Measurements from ENCODE around the gene TNNT2.

TNNT2 gene

GRCh38 chr1:201414051-201414738 is 36.7 kb upstream of the TNNT2 start:
- Histone ChIP-seq H3K36me3 (ENCODE audit: control insufficient read depth, insufficient read depth, low read length) (no peaks in the 10 kb centered on the region), H3K9ac (ENCODE audit: low read length) (no peak overlapping the region), H3K27me3 (ENCODE audit: control insufficient read depth, insufficient read depth, low read length) (no peaks in the 10 kb centered on the region), H3K4me1 (ENCODE audit: control insufficient read depth, insufficient read depth, low read length) (peaks cover 8% of the 10 kb centered on the region), H3K9me3 (ENCODE audit: control insufficient read depth, low read length) (no peaks in the 10 kb centered on the region), H3K4me3 (ENCODE audit: low read length) (no peak overlapping the region)

DNA sequence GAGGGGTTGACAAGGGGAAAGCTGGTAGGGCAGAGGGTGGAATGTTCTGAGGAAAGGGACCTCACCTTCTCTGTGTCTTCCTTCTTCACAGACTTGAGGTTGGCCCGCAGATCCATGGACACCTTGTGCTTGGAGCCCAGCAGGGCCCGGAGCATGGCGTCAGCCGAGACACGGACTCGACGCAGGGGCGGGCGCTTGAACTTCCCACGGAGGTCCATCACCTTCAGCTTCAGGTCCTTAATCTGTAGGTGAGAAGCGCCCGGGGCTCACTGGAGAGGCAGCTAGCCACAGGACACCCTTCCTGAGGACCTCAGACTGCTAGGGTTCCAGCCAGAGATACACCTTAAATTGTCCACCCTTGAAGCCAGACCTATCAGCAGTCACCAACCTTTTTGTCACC is 33.8 kb upstream of the TNNT2 start:
- no peaks in the 10 kb centered on the region for H3K27me3 ChIP-seq (ENCODE audit: control insufficient read depth, insufficient read depth, low read length)
- H3K4me3 ChIP-seq (ENCODE audit: low read length) = no peak overlapping the region
- no peaks in the 10 kb centered on the region for H3K9me3 ChIP-seq (ENCODE audit: control insufficient read depth, low read length)
- no peaks in the 10 kb centered on the region for H3K36me3 ChIP-seq (ENCODE audit: control insufficient read depth, insufficient read depth, low read length)
- peaks cover 27% of the 10 kb centered on the region for H3K4me1 ChIP-seq (ENCODE audit: control insufficient read depth, insufficient read depth, low read length)
- no peak overlapping the region for H3K9ac ChIP-seq (ENCODE audit: low read length)

GRCh38 chr1:201409440-201409839 is 32.0 kb upstream of the TNNT2 start:
- H3K27me3 ChIP-seq (ENCODE audit: control insufficient read depth, insufficient read depth, low read length) = no peaks in the 10 kb centered on the region
- no peaks in the 10 kb centered on the region for H3K9me3 ChIP-seq (ENCODE audit: control insufficient read depth, low read length)
- no peaks in the 10 kb centered on the region for H3K36me3 ChIP-seq (ENCODE audit: control insufficient read depth, insufficient read depth, low read length)

DNA sequence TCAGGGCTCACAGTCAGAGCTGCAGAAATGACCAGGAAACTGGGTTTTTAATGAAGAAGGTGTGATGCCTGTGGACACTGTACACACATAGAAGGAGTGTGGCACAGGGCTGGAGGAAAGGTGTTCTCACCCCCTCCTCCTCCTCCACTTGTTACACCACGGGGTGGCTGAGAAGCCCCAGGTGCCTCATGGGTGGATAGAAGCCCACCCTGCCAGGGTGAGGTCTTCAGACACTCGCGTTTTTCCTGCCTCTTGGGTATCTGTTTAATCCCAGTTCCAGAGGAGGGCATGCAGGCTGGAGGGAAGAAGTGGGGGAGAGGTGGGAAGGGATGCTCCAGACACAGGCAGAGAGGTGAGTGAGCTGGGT is 31.3 kb upstream of the TNNT2 start:
- no peaks in the 10 kb centered on the region for H3K27me3 ChIP-seq (ENCODE audit: control insufficient read depth, insufficient read depth, low read length)
- H3K36me3 ChIP-seq (ENCODE audit: control insufficient read depth, insufficient read depth, low read length) = no peaks in the 10 kb centered on the region
- H3K9me3 ChIP-seq (ENCODE audit: control insufficient read depth, low read length) = no peaks in the 10 kb centered on the region
- H3K4me3 ChIP-seq (ENCODE audit: low read length) = no peak overlapping the region
- no peak overlapping the region for H3K9ac ChIP-seq (ENCODE audit: low read length)
- H3K4me1 ChIP-seq (ENCODE audit: control insufficient read depth, insufficient read depth, low read length) = peaks cover 52% of the 10 kb centered on the region

More at GRCh38 chr1:201409440-201409839, 32.0 kb upstream of the TNNT2 start:
- Histone ChIP-seq H3K9ac (ENCODE audit: low read length) (no peak overlapping the region), H3K4me3 (ENCODE audit: low read length) (no peak overlapping the region), H3K4me1 (ENCODE audit: control insufficient read depth, insufficient read depth, low read length) (peaks cover 45% of the 10 kb centered on the region)

DNA sequence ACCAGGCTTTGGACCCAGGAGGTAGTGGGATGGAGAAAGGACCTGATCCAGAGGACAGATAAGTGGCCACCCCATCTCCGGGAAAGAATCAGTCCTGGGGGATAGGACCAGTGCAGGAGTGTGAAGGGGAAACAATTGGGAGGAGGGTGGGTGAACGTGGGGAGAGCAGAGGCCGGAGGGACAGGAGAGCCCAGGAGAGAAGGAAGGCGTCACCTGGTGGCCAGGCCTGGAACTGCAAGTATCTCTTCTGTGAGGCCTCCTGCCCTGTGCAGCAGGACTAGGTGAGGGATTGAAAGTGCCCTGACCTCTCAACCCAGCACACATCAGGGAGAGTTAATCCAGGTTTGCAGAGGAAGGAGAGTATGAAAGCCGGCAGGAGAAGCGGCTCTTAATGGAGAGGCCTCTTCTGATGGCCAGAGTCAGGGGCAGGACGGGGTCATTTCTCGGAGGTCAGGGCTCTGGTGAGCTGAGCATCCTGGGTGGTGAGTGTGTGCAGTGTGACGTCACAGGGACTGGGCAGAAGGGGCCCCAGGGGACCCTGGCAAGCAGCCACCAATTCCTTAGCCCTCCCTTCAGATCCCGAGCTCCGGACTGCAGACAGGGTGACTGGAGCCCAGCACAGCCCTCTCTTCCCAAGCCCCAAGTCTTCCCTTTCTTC is 30.8 kb upstream of the TNNT2 start:
- H3K36me3 ChIP-seq (ENCODE audit: control insufficient read depth, insufficient read depth, low read length) = no peaks in the 10 kb centered on the region
- H3K4me1 ChIP-seq (ENCODE audit: control insufficient read depth, insufficient read depth, low read length) = peaks cover 53% of the 10 kb centered on the region
- no peak overlapping the region for H3K4me3 ChIP-seq (ENCODE audit: low read length)
- H3K9me3 ChIP-seq (ENCODE audit: control insufficient read depth, low read length) = no peaks in the 10 kb centered on the region
- H3K27me3 ChIP-seq (ENCODE audit: control insufficient read depth, insufficient read depth, low read length) = no peaks in the 10 kb centered on the region
- H3K9ac ChIP-seq (ENCODE audit: low read length) = no peak overlapping the region

DNA sequence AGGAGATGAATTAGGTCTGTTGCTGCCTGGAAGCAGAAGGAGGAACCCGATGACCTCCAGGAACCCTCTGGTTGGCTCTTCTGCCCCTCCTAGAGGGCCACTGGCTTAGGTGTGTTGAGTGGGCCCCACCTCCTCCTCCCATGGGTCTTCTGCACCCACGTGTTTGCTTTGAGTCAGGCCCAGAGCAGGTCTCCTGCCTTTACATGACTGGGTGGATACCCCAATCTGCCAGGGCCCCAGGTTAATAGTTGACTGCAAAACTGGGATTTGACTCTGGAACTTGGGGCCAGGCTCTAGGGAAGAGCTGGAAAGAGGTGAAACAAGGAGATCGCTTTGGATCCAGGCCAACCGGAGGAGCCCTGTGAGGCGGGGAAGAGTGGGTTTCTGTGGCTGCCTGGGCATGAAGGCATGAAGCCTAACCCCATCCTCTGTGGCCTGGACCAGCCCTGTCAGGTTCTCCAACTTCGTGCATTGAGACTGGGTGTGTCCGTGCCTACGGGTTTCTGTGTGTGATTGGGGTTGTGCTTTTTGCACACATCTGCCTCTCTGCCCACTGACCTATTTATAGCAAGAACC is 29.4 kb upstream of the TNNT2 start:
- Histone ChIP-seq H3K4me1 (ENCODE audit: control insufficient read depth, insufficient read depth, low read length) (peaks cover 48% of the 10 kb centered on the region), H3K4me3 (ENCODE audit: low read length) (no peak overlapping the region), H3K9me3 (ENCODE audit: control insufficient read depth, low read length) (no peaks in the 10 kb centered on the region)

GRCh38 chr1:201405484-201405831 is 28.0 kb upstream of the TNNT2 start:
- Histone ChIP-seq H3K4me1 (ENCODE audit: control insufficient read depth, insufficient read depth, low read length) (peaks cover 53% of the 10 kb centered on the region), H3K36me3 (ENCODE audit: control insufficient read depth, insufficient read depth, low read length) (no peaks in the 10 kb centered on the region), H3K9me3 (ENCODE audit: control insufficient read depth, low read length) (no peaks in the 10 kb centered on the region), H3K9ac (ENCODE audit: low read length) (peak overlapping the region; percentile 59), H3K4me3 (ENCODE audit: low read length) (no peak overlapping the region), H3K27me3 (ENCODE audit: control insufficient read depth, insufficient read depth, low read length) (no peaks in the 10 kb centered on the region)

More for the DNA sequence above, 29.4 kb upstream of the TNNT2 start:
- Histone ChIP-seq H3K27me3 (ENCODE audit: control insufficient read depth, insufficient read depth, low read length) (no peaks in the 10 kb centered on the region), H3K9ac (ENCODE audit: low read length) (no peak overlapping the region), H3K36me3 (ENCODE audit: control insufficient read depth, insufficient read depth, low read length) (no peaks in the 10 kb centered on the region)

DNA sequence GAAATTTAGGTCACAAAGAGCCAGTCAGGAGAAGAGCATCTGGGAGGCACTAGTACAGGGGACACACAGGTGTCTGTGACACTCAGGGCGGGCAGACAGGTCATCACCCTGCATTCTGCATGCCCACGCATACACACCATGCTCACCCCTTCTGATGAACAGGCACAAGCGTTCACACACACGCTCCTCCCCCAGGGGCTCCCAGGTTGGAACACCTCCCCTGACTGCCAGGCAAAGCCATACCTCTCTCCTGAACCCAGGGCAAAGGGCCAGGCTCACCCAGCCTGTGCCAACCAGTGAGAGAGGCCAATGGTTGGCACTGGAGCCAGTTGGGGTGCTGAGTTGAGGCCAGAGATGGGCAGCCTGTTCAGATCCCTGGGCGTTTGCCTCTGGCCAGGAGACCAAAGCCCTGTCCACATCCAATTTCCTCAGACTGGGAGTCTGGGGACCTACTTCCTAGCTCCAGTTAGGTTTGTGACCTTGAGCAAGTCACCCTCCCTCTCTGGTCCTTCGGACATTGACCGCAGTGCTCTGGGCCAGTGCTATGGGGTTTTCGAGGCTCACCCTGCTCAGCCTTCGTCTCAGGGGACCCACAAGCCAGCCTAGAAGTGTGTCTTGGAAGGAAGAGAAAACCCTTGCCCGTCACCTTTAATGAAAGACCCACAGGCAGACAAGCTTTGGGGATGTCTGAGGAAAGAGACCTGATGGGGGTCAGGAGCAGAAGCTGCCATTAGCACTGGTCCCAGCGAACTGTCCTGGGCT is 27.4 kb upstream of the TNNT2 start:
- Histone ChIP-seq H3K4me1 (ENCODE audit: control insufficient read depth, insufficient read depth, low read length) (peaks cover 59% of the 10 kb centered on the region), H3K9ac (ENCODE audit: low read length) (peak overlapping the region; percentile 59), H3K9me3 (ENCODE audit: control insufficient read depth, low read length) (no peaks in the 10 kb centered on the region), H3K36me3 (ENCODE audit: control insufficient read depth, insufficient read depth, low read length) (no peaks in the 10 kb centered on the region), H3K4me3 (ENCODE audit: low read length) (no peak overlapping the region), H3K27me3 (ENCODE audit: control insufficient read depth, insufficient read depth, low read length) (no peaks in the 10 kb centered on the region)

DNA sequence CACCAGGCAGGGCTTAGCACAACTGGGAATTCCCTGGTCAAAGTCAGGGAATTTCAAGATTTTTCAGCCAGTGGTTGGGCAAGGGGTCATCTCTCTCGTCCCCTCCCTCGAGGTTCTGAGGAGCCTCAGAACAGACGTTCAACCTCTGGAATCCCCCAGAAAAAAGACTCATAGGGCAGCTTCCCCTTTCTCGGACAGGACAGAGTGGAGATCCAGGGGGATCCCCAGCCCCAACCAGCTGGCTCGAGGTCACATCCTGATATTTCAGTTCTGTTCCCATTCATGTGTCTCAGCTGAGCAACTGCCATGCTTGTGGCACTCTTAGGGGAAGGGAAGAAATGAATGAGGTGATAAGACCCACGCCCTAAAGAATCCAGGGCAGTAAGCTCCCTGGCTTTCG is 26.6 kb upstream of the TNNT2 start:
- Histone ChIP-seq H3K9ac (ENCODE audit: low read length) (no peak overlapping the region), H3K4me1 (ENCODE audit: control insufficient read depth, insufficient read depth, low read length) (peaks cover 61% of the 10 kb centered on the region)

GRCh38 chr1:201403359-201403758 is 25.9 kb upstream of the TNNT2 start:
- H3K9ac ChIP-seq (ENCODE audit: low read length) = no peak overlapping the region
- no peaks in the 10 kb centered on the region for H3K9me3 ChIP-seq (ENCODE audit: control insufficient read depth, low read length)
- H3K4me1 ChIP-seq (ENCODE audit: control insufficient read depth, insufficient read depth, low read length) = peaks cover 61% of the 10 kb centered on the region
- no peaks in the 10 kb centered on the region for H3K36me3 ChIP-seq (ENCODE audit: control insufficient read depth, insufficient read depth, low read length)
- no peak overlapping the region for H3K4me3 ChIP-seq (ENCODE audit: low read length)
- H3K27me3 ChIP-seq (ENCODE audit: control insufficient read depth, insufficient read depth, low read length) = peaks cover 15% of the 10 kb centered on the region

More for the DNA sequence above, 26.6 kb upstream of the TNNT2 start:
- no peaks in the 10 kb centered on the region for H3K9me3 ChIP-seq (ENCODE audit: control insufficient read depth, low read length)
- H3K36me3 ChIP-seq (ENCODE audit: control insufficient read depth, insufficient read depth, low read length) = no peaks in the 10 kb centered on the region
- H3K27me3 ChIP-seq (ENCODE audit: control insufficient read depth, insufficient read depth, low read length) = peaks cover 8% of the 10 kb centered on the region
- H3K4me3 ChIP-seq (ENCODE audit: low read length) = no peak overlapping the region

- H3K4me3 ChIP-seq (ENCODE audit: low read length) = no peak overlapping the region
- peaks cover 54% of the 10 kb centered on the region for H3K4me1 ChIP-seq (ENCODE audit: control insufficient read depth, insufficient read depth, low read length)
- H3K36me3 ChIP-seq (ENCODE audit: control insufficient read depth, insufficient read depth, low read length) = no peaks in the 10 kb centered on the region
- H3K9ac ChIP-seq (ENCODE audit: low read length) = no peak overlapping the region
- H3K27me3 ChIP-seq (ENCODE audit: control insufficient read depth, insufficient read depth, low read length) = peaks cover 19% of the 10 kb centered on the region
- H3K9me3 ChIP-seq (ENCODE audit: control insufficient read depth, low read length) = no peaks in the 10 kb centered on the region
Measured at GRCh38 chr1:201401700-201402099, 24.2 kb upstream of the TNNT2 start.

- H3K9me3 ChIP-seq (ENCODE audit: control insufficient read depth, low read length) = no peaks in the 10 kb centered on the region
- H3K9ac ChIP-seq (ENCODE audit: low read length) = peak overlapping the region; percentile 84
- peaks cover 54% of the 10 kb centered on the region for H3K4me1 ChIP-seq (ENCODE audit: control insufficient read depth, insufficient read depth, low read length)
- H3K4me3 ChIP-seq (ENCODE audit: low read length) = peak overlapping the region; percentile 37
- H3K36me3 ChIP-seq (ENCODE audit: control insufficient read depth, insufficient read depth, low read length) = no peaks in the 10 kb centered on the region
- peaks cover 22% of the 10 kb centered on the region for H3K27me3 ChIP-seq (ENCODE audit: control insufficient read depth, insufficient read depth, low read length)
Measured at GRCh38 chr1:201400852-201401230, 23.4 kb upstream of the TNNT2 start.
